GM12873 (cell line): Measurements from ENCODE around the gene MAJIN.

Experiments
- CTCF ChIP-seq: IDR thresholded peaks from 2 replicates; pipeline ENCODE4 v1.5.1; 2012; ENCODE audit warnings: low read depth, mild to moderate bottlenecking, moderate library complexity, low read length, control low read depth; ENCODE audit not compliant: insufficient read depth; ENCODE audit errors: missing control alignments

MAJIN gene

GRCh38 chr11:64934682-64935358 lies 37.1 kb downstream of the MAJIN start:
- TF ChIP-seq CTCF, result no peak

GRCh38 chr11:64933935-64934681 lies 37.8 kb downstream of the MAJIN start:
- no peak for TF ChIP-seq CTCF

- TF ChIP-seq CTCF, result no peak
Measured at GRCh38 chr11:64933213-64933934, 38.5 kb downstream of the MAJIN start.

- no peak for TF ChIP-seq CTCF
Measured at GRCh38 chr11:64932324-64932723, 39.6 kb downstream of the MAJIN start.

- TF ChIP-seq CTCF, result no peak
Measured at GRCh38 chr11:64931290-64931689, 40.6 kb downstream of the MAJIN start.

GRCh38 chr11:64930340-64930739 lies 41.6 kb downstream of the MAJIN start:
- TF ChIP-seq CTCF, result no peak

- no peak for TF ChIP-seq CTCF
Measured at GRCh38 chr11:64929625-64930024, 42.3 kb downstream of the MAJIN start.
